WTC11 (cell line): ENCODE data around the gene TTLL13. TPM values are rescaled to one million over a fixed set of nuclear protein-coding genes. Genes with fewer than 3 reads are reported as not detected.

ENCODE experiments used
- ATAC-seq: fragments of 200-7000 bp; cut with Tn5 transposase; 2 replicates; pipeline ENCODE4 v1.10.0; 2021; ENCODE audit warnings: mild to moderate bottlenecking, moderate library complexity
- CTCF ChIA-PET: fragments of 300-600 bp; sonication (Branson Sonifier 250); formaldehyde crosslinking; loops from one replicate; lab custom pipeline; 2021; ENCODE audit warnings: antibody characterized with exemption; lab: Charles Lee
- POLR2A ChIA-PET: fragments of 350-600 bp; sonication (Branson Sonifier 250); formaldehyde crosslinking; loops from one replicate; lab custom pipeline; 2021; ENCODE audit warnings: antibody characterized with exemption; lab: Charles Lee
- DNase-seq: peaks from one replicate; pipeline ENCODE4 v3.0.0; 2021; ENCODE audit warnings: low spot score
- H3K27ac Mint-ChIP-seq: 2 replicates; pipeline ENCODE4 v1.8.0; 2021; ENCODE audit warnings: mixed read lengths
- H3K27me3 Mint-ChIP-seq: 2 replicates; pipeline ENCODE4 v1.8.0; 2021; ENCODE audit warnings: low read depth, mild to moderate bottlenecking, moderate library complexity, mixed read lengths
- H3K36me3 Mint-ChIP-seq: 2 replicates; pipeline ENCODE4 v1.8.0; 2021; ENCODE audit warnings: mixed read lengths
- H3K4me1 Mint-ChIP-seq: 2 replicates; pipeline ENCODE4 v1.8.0; 2022; ENCODE audit warnings: mixed read lengths
- H3K4me3 Mint-ChIP-seq: 2 replicates; pipeline ENCODE4 v1.8.0; 2021; ENCODE audit warnings: mild to moderate bottlenecking, moderate library complexity, mixed read lengths
- H3K9me3 Mint-ChIP-seq: 2 replicates; pipeline ENCODE4 v1.8.0; 2021; ENCODE audit warnings: mixed read lengths
- ATF1 ChIP-seq: sonication (generic); formaldehyde crosslinking; IDR thresholded peaks from 2 replicates; pipeline ENCODE4 v1.8.1; 2023; ENCODE audit warnings: mild to moderate bottlenecking, moderate library complexity, missing genetic modification reagents
- CBFB ChIP-seq: sonication (generic); formaldehyde crosslinking; IDR thresholded peaks from 2 replicates; pipeline ENCODE4 v1.8.1; 2022; ENCODE audit warnings: mild to moderate bottlenecking, low read depth, missing genetic modification reagents
- FOXK1 ChIP-seq: sonication (generic); formaldehyde crosslinking; IDR thresholded peaks from 2 replicates; pipeline ENCODE4 v1.8.0; 2022; ENCODE audit warnings: mild to moderate bottlenecking, moderate library complexity, missing genetic modification reagents
- GABPB1 ChIP-seq: sonication (generic); formaldehyde crosslinking; IDR thresholded peaks from 2 replicates; pipeline ENCODE4 v1.8.1; 2023; ENCODE audit warnings: mild to moderate bottlenecking, missing genetic modification reagents
- HMGA2 ChIP-seq: fragments of 250-450 bp; sonication (Bioruptor Pico); IDR thresholded peaks from 2 replicates; pipeline ENCODE4 v1.4.0; 2021; ENCODE audit warnings: mild to moderate bottlenecking, moderate library complexity
- MXD4 ChIP-seq: fragments of 250-450 bp; sonication (Bioruptor Pico); IDR thresholded peaks from 2 replicates; pipeline ENCODE4 v1.8.0; 2021; ENCODE audit warnings: mild to moderate bottlenecking, moderate library complexity, borderline replicate concordance
- NFYB ChIP-seq: sonication (generic); formaldehyde crosslinking; conservative IDR thresholded peaks from 2 replicates; pipeline ENCODE4 v1.8.0; 2022; ENCODE audit warnings: low read depth, missing genetic modification reagents
- SP1 ChIP-seq: sonication (generic); formaldehyde crosslinking; conservative IDR thresholded peaks from 2 replicates; pipeline ENCODE4 v1.8.1; 2022; ENCODE audit warnings: missing genetic modification reagents
- ZNF317 ChIP-seq: sonication (generic); formaldehyde crosslinking; IDR thresholded peaks from 2 replicates; pipeline ENCODE4 v1.8.1; 2023; ENCODE audit warnings: low read depth, mild to moderate bottlenecking, moderate library complexity, missing genetic modification reagents, borderline replicate concordance
- ZNF396 ChIP-seq: fragments of 250-450 bp; sonication (Bioruptor Pico); IDR thresholded peaks from 2 replicates; pipeline ENCODE4 v1.8.0; 2021; ENCODE audit warnings: mild to moderate bottlenecking, moderate library complexity, borderline replicate concordance
- ZNF416 ChIP-seq: fragments of 250-450 bp; sonication (Bioruptor Pico); IDR thresholded peaks from 2 replicates; pipeline ENCODE4 v1.9.0; 2021; ENCODE audit warnings: mild to moderate bottlenecking, inconsistent platforms
- total RNA-seq: library from RNA; stranded (reverse); gene quantifications from 3 replicates; pipeline ENCODE4 v1.2.3, GENCODE V29; 2021
- TF ChIP-seq, protein P1 (sequence below): sonication (generic); formaldehyde crosslinking; IDR thresholded peaks from 2 replicates; pipeline ENCODE4 v1.8.0; 2023; ENCODE audit warnings: missing genetic modification reagents
- TF ChIP-seq, protein P2 (sequence below): sonication (generic); formaldehyde crosslinking; conservative IDR thresholded peaks from 2 replicates; pipeline ENCODE4 v1.8.1; 2023; ENCODE audit warnings: mild to moderate bottlenecking, low read depth, missing genetic modification reagents, moderate library complexity
- TF ChIP-seq, protein P3 (sequence below): sonication (generic); formaldehyde crosslinking; IDR thresholded peaks from 2 replicates; pipeline ENCODE4 v1.8.1; 2023; ENCODE audit warnings: mild to moderate bottlenecking, missing genetic modification reagents, moderate library complexity
- TF ChIP-seq, protein P4 (sequence below): fragments of 200-600 bp; IDR thresholded peaks from 2 replicates; pipeline ENCODE4 v1.8.0; 2022; ENCODE audit warnings: antibody characterized with exemption
- TF ChIP-seq, protein P5 (sequence below): sonication (generic); formaldehyde crosslinking; IDR thresholded peaks from 2 replicates; pipeline ENCODE4 v1.8.1; 2023; ENCODE audit warnings: mild to moderate bottlenecking, moderate library complexity, missing genetic modification reagents
- TF ChIP-seq, protein P6 (sequence below): sonication (generic); formaldehyde crosslinking; IDR thresholded peaks from 2 replicates; pipeline ENCODE4 v1.8.0; 2022; ENCODE audit warnings: mild to moderate bottlenecking, missing genetic modification reagents
- TF ChIP-seq, protein P7 (sequence below): fragments of 250-450 bp; sonication (Bioruptor Pico); IDR thresholded peaks from 2 replicates; pipeline ENCODE4 v1.9.0; 2021; ENCODE audit warnings: moderate library complexity, mild to moderate bottlenecking, inconsistent platforms, borderline replicate concordance

TTLL13 gene
- total RNA-seq, 1 experiment from 2014 or later = 0.48 TPM

DNA sequence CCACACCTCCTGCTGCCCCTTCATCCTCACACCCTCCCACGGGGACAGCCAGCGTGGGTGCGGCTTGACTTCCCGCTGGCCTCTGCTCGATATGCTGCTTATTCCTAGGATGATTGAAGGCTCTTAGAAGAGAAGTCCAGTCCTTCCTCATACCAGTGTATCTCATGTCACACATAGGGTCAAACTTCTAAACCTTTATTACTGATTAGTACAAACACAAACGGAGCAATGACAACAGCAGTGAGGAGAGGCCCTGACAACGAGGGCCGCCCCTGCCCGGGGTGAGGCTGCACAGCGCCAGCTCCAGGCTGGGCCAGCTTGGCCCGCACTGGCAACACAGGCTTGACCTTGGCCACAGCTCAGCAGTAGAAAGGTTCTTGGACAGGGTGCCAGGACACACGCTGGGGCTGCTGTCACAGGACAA, 19.3 kb upstream of the TTLL13 start:
- peaks cover 24% of the 10 kb centered on the region for H3K36me3 Mint-ChIP-seq
- no peaks in the 10 kb centered on the region for H3K9me3 Mint-ChIP-seq
- no peak overlapping the region for H3K4me3 Mint-ChIP-seq
- DNase-seq (no peak), ATAC-seq (no peak)
- ChIA-PET CTCF (interaction anchor here (0.6 to 1.8 kb wide), 2 partner anchors 9 to 464 kb away, joined by 3 to 8 read pairs; no protein-coding TSS in a partner anchor), POLR2A (no interaction called here)
- H3K4me1 Mint-ChIP-seq = peaks cover 16% of the 10 kb centered on the region
- H3K27ac Mint-ChIP-seq = no peak overlapping the region; the same call in 1 of the 2 replicates
- no peaks in the 10 kb centered on the region for H3K27me3 Mint-ChIP-seq
- TF ChIP-seq ZNF396 (CRISPR knock-in tag) = no peak
- no peak for TF ChIP-seq HMGA2 (CRISPR knock-in tag)

DNA sequence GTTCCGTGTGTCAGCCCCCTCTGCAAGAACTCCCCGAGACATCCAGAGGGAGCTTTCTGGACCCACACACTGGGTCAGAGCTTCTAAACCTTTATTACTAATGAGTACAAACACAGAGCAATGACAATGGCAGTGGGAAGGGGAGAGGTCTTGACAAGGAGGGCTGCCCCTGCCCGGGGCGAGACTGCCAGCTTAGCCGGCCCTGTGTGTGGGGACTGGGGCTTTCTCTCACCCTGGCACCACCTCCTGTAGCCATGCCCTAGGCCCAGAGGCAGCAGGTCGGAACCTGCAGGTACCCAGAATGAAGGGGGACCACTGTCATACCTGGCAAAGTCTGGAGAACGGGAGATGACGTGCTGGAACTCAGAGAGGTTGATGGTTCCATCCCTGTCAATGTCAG, 18.7 kb upstream of the TTLL13 start:
- no peak for ATAC-seq

DNA sequence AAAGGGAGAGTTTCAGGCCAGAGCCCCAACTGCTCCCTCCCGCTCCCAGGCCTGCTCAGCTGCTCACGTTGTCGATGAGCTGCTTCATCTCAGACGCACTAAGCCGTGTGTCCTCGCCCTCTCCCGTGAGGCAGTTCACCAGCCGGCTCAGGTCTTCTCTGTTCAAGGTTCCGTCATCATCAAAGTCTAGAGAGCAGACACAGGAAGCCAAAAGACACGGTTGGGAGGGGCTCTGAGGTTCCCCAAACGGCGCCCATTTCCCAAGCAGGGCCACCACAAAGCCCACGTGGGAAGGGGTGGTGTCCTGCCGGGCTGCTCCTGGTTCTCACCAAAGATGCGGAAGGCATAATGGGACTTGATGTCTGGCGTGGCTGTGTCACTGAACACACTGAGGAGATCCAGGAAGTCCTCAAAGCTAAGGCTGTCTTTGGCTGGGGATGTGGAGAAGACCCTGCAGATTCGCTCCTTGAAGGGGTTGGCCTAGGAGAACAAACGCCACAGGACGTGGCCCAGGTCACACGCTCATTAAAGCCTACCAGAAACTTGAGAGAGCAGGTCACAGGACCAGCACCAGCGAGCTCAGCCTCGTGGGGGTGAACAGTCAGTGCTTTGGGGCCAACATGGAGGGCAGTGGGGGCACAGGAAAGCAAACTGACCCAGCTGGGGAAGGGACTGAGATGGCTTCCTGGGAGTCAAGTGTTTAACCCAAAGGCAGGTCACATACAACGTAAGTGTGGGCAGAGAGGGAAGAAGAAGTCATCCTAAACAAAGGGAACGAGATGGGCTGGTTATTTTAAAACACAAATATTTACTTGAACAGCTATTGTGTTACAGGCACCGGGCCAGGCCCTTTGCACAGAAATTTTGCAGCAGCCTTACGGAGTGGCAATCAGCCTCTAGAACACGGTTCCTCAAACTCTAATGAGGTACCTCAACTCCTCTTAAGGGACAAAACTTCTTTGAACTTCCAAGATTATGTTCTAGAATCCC, 18.0 kb upstream of the TTLL13 start:
- ChIA-PET CTCF (interaction anchor here (0.5 to 3.2 kb wide), 3 partner anchors 10 to 76 kb away, joined by 7 to 66 read pairs (median 8); no protein-coding TSS in a partner anchor), POLR2A (no interaction called here)
- ATAC-seq (no peak), DNase-seq (no peak)
- H3K27ac Mint-ChIP-seq = 0 out of 2 replicates have a peak overlapping the region, but pooled peaks have one; percentile 23
- peaks cover 20% of the 10 kb centered on the region for H3K36me3 Mint-ChIP-seq
- no peaks in the 10 kb centered on the region for H3K9me3 Mint-ChIP-seq
- TF ChIP-seq, protein P1, sequence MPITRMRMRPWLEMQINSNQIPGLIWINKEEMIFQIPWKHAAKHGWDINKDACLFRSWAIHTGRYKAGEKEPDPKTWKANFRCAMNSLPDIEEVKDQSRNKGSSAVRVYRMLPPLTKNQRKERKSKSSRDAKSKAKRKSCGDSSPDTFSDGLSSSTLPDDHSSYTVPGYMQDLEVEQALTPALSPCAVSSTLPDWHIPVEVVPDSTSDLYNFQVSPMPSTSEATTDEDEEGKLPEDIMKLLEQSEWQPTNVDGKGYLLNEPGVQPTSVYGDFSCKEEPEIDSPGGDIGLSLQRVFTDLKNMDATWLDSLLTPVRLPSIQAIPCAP = no peak
- TF ChIP-seq ZNF317 (CRISPR knock-in tag) (no peak), CBFB (no peak)
- peak overlapping the region; percentile 46; the same call in 1 of the 2 replicates for H3K4me3 Mint-ChIP-seq
- peaks cover 16% of the 10 kb centered on the region for H3K4me1 Mint-ChIP-seq
- no peaks in the 10 kb centered on the region for H3K27me3 Mint-ChIP-seq

More for the DNA sequence above, 18.7 kb upstream of the TTLL13 start:
- no peak for DNase-seq
- Mint-ChIP-seq H3K36me3 (peaks cover 21% of the 10 kb centered on the region), H3K4me1 (peaks cover 16% of the 10 kb centered on the region), H3K4me3 (no peak overlapping the region), H3K9me3 (no peaks in the 10 kb centered on the region)
- TF ChIP-seq SP1 (no peak), MXD4 (CRISPR knock-in tag) (no peak)
- TF ChIP-seq, protein P2, sequence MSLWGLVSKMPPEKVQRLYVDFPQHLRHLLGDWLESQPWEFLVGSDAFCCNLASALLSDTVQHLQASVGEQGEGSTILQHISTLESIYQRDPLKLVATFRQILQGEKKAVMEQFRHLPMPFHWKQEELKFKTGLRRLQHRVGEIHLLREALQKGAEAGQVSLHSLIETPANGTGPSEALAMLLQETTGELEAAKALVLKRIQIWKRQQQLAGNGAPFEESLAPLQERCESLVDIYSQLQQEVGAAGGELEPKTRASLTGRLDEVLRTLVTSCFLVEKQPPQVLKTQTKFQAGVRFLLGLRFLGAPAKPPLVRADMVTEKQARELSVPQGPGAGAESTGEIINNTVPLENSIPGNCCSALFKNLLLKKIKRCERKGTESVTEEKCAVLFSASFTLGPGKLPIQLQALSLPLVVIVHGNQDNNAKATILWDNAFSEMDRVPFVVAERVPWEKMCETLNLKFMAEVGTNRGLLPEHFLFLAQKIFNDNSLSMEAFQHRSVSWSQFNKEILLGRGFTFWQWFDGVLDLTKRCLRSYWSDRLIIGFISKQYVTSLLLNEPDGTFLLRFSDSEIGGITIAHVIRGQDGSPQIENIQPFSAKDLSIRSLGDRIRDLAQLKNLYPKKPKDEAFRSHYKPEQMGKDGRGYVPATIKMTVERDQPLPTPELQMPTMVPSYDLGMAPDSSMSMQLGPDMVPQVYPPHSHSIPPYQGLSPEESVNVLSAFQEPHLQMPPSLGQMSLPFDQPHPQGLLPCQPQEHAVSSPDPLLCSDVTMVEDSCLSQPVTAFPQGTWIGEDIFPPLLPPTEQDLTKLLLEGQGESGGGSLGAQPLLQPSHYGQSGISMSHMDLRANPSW (CRISPR knock-in tag) = no peak
- TF ChIP-seq, all 79 proteins: peak for 0
- ChIA-PET POLR2A (no interaction called here), CTCF (interaction anchor here (0.5 to 1.8 kb wide), 3 partner anchors 9 to 463 kb away, joined by 3 to 8 read pairs (median 7); no protein-coding TSS in a partner anchor)
- no peak overlapping the region for H3K27ac Mint-ChIP-seq
- H3K27me3 Mint-ChIP-seq = no peaks in the 10 kb centered on the region

DNA sequence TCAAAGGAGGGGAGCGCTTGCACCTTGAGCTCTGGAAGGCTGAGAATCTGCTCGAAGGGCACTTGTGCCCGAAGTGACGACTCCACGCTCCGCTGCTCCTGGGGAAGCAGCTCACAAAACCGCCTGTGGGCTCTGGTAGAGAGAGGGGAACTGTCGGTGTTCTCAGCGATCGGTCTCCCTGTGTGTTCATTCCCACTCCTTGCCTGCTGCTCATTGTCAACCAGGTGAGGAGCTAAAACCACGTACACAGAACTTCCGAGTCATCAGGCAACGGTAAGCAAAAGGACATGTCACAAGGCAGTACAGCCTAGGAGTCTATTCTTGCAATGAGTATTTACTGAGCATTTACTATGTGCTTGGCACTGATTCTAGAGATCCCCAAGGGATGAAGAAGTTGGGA, 17.2 kb upstream of the TTLL13 start:
- Mint-ChIP-seq H3K27ac (peak overlapping the region; percentile 32), H3K4me3 (peak overlapping the region; percentile 69), H3K4me1 (peaks cover 16% of the 10 kb centered on the region), H3K36me3 (peaks cover 18% of the 10 kb centered on the region), H3K9me3 (no peaks in the 10 kb centered on the region), H3K27me3 (no peaks in the 10 kb centered on the region)
- ChIA-PET CTCF (interaction anchor here (1.0 to 3.2 kb wide), 10 partner anchors 11 to 145 kb away, joined by 3 to 66 read pairs (median 15); no protein-coding TSS in a partner anchor), POLR2A (no interaction called here)
- no peak for ATAC-seq
- DNase-seq = no peak
- no peak for TF ChIP-seq GABPB1 (CRISPR knock-in tag)
- TF ChIP-seq, protein P3, sequence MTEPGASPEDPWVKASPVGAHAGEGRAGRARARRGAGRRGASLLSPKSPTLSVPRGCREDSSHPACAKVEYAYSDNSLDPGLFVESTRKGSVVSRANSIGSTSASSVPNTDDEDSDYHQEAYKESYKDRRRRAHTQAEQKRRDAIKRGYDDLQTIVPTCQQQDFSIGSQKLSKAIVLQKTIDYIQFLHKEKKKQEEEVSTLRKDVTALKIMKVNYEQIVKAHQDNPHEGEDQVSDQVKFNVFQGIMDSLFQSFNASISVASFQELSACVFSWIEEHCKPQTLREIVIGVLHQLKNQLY (CRISPR knock-in tag) = no peak
- TF ChIP-seq, protein P4, sequence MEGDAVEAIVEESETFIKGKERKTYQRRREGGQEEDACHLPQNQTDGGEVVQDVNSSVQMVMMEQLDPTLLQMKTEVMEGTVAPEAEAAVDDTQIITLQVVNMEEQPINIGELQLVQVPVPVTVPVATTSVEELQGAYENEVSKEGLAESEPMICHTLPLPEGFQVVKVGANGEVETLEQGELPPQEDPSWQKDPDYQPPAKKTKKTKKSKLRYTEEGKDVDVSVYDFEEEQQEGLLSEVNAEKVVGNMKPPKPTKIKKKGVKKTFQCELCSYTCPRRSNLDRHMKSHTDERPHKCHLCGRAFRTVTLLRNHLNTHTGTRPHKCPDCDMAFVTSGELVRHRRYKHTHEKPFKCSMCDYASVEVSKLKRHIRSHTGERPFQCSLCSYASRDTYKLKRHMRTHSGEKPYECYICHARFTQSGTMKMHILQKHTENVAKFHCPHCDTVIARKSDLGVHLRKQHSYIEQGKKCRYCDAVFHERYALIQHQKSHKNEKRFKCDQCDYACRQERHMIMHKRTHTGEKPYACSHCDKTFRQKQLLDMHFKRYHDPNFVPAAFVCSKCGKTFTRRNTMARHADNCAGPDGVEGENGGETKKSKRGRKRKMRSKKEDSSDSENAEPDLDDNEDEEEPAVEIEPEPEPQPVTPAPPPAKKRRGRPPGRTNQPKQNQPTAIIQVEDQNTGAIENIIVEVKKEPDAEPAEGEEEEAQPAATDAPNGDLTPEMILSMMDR = no peak
- TF ChIP-seq, protein P5, sequence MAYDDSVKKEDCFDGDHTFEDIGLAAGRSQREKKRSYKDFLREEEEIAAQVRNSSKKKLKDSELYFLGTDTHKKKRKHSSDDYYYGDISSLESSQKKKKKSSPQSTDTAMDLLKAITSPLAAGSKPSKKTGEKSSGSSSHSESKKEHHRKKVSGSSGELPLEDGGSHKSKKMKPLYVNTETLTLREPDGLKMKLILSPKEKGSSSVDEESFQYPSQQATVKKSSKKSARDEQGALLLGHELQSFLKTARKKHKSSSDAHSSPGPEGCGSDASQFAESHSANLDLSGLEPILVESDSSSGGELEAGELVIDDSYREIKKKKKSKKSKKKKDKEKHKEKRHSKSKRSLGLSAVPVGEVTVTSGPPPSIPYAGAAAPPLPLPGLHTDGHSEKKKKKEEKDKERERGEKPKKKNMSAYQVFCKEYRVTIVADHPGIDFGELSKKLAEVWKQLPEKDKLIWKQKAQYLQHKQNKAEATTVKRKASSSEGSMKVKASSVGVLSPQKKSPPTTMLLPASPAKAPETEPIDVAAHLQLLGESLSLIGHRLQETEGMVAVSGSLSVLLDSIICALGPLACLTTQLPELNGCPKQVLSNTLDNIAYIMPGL (CRISPR knock-in tag) = no peak
- TF ChIP-seq, protein P6, sequence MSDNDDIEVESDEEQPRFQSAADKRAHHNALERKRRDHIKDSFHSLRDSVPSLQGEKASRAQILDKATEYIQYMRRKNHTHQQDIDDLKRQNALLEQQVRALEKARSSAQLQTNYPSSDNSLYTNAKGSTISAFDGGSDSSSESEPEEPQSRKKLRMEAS (CRISPR knock-in tag) = no peak
- TF ChIP-seq ZNF416 (CRISPR knock-in tag) = no peak
- TF ChIP-seq FOXK1 (CRISPR knock-in tag) = no peak
- TF ChIP-seq ATF1 (CRISPR knock-in tag) = no peak
- no peak for TF ChIP-seq NFYB (CRISPR knock-in tag)
- TF ChIP-seq, protein P7, sequence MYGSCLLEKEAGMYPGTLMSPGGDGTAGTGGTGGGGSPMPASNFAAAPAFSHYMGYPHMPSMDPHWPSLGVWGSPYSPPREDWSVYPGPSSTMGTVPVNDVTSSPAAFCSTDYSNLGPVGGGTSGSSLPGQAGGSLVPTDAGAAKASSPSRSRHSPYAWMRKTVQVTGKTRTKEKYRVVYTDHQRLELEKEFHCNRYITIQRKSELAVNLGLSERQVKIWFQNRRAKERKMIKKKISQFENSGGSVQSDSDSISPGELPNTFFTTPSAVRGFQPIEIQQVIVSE (CRISPR knock-in tag) = no peak
